Thyroid gland (tissue), 4 donors: Measurements from ENCODE around the gene DCPS.

Experiments
- POLR2A ChIP-seq, 2 donors: fragments of 450-650 bp; IDR thresholded peaks; one replicate each; pipeline ENCODE4 v1.6.1; 2017; ENCODE audit warnings: antibody characterized with exemption in 2 of 2, mild to moderate bottlenecking in 2 of 2, moderate library complexity in 1 of 2
- TF ChIP-seq, protein P1 (sequence below), 6 experiments: fragments of 200-600 bp in 3 of 6; fragments of 450-650 bp in 3 of 6; sonication (generic) in 3 of 6; IDR thresholded peaks; one replicate each; pipeline ENCODE4 v1.5.1; 2016 to 2019; ENCODE audit warnings: antibody characterized with exemption in 6 of 6, mild to moderate bottlenecking in 2 of 6, inconsistent platforms in 1 of 6, moderate library complexity in 1 of 6

DNA sequence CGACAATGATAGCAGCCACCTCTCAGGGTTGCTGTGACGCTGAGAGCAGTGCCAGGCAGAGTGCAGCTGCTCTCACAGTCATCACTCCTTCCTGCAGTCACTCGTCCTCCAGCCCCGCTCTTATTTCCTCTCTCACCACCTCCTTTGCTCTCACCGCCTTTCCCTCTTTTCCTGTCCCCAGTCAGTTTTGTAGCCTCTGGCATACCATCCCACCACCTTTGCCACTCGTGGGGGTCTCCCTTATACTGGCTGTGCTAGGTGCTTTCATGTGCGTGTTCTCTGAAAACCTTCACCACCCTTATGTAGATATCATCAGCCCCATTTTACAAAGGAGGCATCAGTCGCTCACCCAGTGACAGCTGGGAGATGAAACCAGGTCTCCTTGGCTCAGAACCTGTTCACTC lies 32.3 kb downstream of the DCPS start:
- TF ChIP-seq POLR2A (IDR thresholded peaks at IDR 0.05), result no peak
- TF ChIP-seq, protein P1, sequence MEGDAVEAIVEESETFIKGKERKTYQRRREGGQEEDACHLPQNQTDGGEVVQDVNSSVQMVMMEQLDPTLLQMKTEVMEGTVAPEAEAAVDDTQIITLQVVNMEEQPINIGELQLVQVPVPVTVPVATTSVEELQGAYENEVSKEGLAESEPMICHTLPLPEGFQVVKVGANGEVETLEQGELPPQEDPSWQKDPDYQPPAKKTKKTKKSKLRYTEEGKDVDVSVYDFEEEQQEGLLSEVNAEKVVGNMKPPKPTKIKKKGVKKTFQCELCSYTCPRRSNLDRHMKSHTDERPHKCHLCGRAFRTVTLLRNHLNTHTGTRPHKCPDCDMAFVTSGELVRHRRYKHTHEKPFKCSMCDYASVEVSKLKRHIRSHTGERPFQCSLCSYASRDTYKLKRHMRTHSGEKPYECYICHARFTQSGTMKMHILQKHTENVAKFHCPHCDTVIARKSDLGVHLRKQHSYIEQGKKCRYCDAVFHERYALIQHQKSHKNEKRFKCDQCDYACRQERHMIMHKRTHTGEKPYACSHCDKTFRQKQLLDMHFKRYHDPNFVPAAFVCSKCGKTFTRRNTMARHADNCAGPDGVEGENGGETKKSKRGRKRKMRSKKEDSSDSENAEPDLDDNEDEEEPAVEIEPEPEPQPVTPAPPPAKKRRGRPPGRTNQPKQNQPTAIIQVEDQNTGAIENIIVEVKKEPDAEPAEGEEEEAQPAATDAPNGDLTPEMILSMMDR (IDR thresholded peaks at IDR 0.05), result no peak
